ENCODE measurements around the gene CCR5AS.
"Not testable (repeated sequence)": the region's sequence is repeated elsewhere in the genome, so short reads cannot be mapped to it uniquely, and the experiment has no call there.

CCR5AS gene

GRCh38 chr3:46354478-46354877, 52.4 kb downstream of the CCR5AS start:
- DNase-seq (ENCODE audit: low read depth) = no peak

GRCh38 chr3:46353647-46354410, 53.0 kb downstream of the CCR5AS start, which contains the start of gene CCR2:
Gene CCR2, plus strand, starts transcription at chr3:46354111. Its CDS starts 3,417 bp downstream, at chr3:46357528.
- DNase-seq (ENCODE audit: low read depth) = no peak

- DNase-seq (ENCODE audit: low read depth) = no peak
Measured at GRCh38 chr3:46353090-46353489, 53.8 kb downstream of the CCR5AS start.

- DNase-seq (ENCODE audit: low read depth) = no peak
Measured at GRCh38 chr3:46351646-46352045, 55.2 kb downstream of the CCR5AS start.

DNA sequence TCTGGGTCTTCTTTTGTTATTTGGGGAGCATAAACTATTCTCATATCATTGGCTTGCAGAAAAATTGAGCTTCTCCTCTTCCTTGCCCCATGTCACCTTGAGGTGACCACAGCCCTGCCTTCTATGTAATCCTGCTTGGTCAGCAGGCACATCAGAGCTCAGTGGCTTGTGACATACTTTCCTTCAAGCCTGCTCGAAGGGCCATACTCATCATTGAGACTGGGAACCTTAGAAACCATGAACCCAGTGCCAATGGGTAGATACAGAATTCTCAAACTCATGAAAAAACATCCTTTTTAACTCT, 56.7 kb downstream of the CCR5AS start:
- no peak for DNase-seq (ENCODE audit: low read depth)

GRCh38 chr3:46349484-46350261, 57.2 kb downstream of the CCR5AS start:
- no peak for DNase-seq (ENCODE audit: low read depth)

DNA sequence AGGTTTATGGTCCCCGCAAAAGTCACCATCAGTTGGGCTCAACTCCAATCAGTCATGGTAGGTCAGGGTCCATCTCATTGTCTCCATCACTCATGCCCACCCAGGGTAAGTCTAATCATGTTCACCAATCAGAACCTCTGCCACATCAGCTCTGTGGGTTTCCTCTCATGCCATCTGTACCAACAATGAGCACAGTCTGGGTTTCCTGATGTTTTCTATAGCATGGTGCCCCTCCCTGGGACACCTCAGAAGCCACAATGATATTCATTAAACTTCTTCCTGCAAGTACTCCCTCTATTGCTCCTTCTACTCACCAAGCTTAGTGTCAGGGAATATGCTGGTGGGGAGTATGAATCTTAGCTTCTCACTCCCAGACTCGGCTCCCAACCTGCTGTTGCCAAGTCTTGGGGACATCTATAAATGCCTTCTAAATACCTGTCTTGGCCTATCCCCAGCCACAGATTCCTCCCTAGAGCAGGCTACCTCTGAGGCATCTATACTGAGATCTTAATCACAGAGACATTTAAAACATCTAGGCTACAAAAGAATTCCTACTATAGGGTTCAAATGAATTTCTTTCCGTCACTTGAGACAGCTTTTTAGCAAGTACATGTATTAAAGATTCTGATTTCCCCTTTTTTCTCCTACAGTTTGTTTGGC, 57.9 kb downstream of the CCR5AS start:
- DNase-seq (ENCODE audit: low read depth) = no peak

- no peak for DNase-seq (ENCODE audit: low read depth)
Measured at GRCh38 chr3:46344476-46344875, 62.4 kb downstream of the CCR5AS start.

GRCh38 chr3:46338840-46339239, 68.0 kb downstream of the CCR5AS start:
- no peak for DNase-seq (ENCODE audit: low read depth)

- DNase-seq (ENCODE audit: low read depth) = no peak
Measured at GRCh38 chr3:46337911-46338310, 69.0 kb downstream of the CCR5AS start.

GRCh38 chr3:46335541-46335940, 71.3 kb downstream of the CCR5AS start:
- no peak for DNase-seq (ENCODE audit: low read depth)

DNA sequence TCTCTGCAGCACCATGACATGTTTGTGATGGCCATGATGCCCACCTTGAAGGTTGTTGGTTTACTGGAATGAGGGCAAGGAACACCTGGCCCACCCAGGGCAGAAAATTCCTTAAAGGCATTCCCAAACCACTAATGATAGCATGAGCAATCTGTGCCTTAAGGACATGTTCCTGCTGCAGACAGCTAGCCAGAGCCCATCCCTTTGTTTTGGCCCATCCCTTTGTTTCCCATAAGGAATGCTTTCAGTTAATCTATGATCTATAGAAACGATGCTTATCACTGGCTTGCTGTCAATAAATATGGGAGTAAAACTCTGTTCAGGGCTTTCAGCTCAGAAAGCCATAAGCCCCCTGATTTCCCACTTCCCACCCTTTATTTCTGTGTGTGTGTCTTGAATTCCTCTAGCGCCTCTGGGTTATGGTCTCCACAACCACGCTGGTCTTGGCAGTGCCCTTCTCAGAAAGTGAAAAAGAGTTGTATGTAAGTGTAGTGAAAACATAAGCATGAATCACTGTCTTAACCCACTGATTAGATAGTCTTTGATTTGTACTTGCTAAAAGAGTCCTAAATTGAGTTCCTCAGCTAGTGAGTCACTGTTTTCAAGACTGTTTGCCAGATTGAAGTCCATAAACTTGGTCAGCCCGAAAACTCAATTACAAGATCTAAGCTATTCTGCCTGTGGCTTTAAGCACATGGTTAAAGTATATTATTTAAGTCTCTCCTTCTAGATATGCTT, 72.0 kb downstream of the CCR5AS start:
- DNase-seq (ENCODE audit: low read depth) = no peak

DNA sequence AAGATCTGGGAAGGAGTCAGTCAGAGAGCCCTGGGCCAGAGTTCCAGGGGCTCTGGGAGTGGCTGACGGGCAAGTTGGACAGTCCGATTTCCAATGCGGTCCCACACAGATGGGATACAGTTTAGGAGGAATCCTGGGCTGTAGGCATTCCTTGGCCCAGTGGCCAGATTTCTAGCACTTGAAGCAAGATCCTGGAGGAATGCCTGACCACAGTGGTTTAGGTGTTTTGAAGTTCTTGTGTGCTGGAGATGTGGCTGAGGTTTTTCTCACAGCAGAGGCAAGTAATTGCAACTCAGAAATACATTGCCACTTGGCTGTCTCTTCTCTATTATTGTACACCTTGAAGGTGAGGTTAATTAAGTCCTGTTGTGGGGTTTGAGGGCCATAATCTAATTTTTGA, 76.2 kb downstream of the CCR5AS start:
- not testable (repeated sequence) for DNase-seq (ENCODE audit: low read depth)

- no peak for DNase-seq (ENCODE audit: low read depth)
Measured at GRCh38 chr3:46325645-46326300, 81.1 kb downstream of the CCR5AS start.

DNA sequence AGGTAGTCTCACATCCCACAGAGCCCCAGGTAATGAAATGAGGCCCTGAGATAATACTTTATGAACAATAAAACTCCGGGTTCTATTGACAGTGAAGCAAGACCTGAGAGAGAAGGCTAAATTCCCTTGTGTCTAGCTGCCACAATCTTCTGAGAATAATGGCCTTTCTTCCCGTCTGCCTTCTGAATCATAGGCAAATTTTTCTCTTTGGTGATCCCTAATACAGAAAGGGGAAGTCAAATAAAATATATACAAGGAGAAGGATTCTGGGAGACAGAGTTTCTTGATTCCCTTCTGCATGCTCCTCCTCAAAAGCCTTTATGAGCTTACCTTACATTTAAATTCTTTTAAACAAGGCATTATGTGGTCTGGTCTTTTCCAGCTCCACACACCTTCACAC, 82.8 kb downstream of the CCR5AS start:
- no peak for DNase-seq (ENCODE audit: low read depth)

GRCh38 chr3:46321461-46322104, 85.3 kb downstream of the CCR5AS start:
- DNase-seq (ENCODE audit: low read depth) = no peak

DNA sequence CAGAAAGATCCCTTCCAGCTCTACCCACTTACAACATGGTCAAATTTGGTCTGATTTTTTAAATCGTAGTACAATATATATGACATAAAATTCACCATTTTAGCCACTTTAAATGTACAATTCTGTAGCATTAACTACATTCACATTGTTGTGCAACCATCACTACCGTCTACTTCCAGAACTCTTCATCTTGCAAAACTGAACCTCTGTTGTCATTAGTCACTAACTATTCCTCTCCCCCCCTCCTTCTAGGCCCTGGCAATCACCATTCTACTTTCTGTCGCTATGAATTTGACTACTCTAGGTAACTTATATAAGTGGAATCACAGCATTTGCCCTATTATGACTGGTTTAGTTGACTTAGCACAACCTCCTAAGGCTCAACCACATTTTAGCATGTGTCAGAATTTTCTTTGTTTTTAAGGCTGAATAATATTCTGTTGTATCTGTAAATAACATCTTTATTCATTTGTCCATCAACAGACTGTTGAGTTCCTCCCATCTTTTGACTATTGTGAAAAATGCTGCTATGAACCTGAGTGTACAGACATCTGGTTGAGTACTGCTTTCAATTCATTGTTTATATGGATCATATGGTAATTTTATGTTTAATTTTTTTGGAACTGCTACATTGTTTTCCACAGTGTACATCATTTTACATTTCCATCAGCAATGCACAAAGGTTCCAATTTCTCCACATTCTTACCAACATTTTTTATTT, 88.5 kb downstream of the CCR5AS start:
- DNase-seq (ENCODE audit: low read depth) = no peak

DNA sequence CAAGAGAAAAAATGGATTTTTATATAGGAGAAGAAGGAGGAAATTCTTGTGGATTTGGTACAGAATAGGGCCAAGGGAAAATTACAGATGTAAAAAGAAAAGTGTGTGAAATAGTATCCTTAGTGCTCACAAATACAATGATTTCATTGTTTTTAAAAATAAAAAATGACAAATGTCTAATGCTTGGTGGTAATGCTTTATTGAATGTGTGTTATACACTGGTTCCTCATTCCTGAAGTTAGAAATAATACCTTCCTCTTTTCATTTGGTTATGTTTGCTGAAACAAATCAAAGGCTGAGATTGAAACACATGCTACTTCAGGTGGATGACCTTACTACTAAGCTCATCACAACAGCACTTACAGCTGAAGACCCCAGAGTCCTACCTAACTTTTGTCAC, 90.7 kb downstream of the CCR5AS start:
- DNase-seq (ENCODE audit: low read depth) = no peak

DNA sequence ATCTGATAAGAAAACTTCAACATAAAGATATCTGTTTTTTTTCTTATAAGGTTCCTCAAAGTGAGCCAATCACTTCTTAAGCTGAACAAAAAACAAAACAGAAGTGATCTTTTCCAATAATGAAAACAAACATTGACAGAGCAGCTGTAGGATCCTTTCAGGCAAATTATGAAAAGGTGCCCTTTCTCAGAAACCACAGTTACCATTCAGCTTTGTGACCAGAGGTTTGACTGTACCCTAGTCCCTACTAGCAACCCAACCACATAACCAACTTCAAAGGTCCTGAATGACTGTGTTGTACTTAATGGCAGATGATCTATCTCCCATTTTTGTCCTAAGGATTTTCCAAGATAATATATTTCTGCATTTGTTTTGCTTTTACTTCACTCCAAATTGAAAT, 92.3 kb downstream of the CCR5AS start:
- DNase-seq (ENCODE audit: low read depth) = no peak
